GM23338 (cell line): ENCODE data around the gene MKNK2. TPM values are rescaled to one million over a fixed set of nuclear protein-coding genes. Genes with fewer than 3 reads are reported as not detected.

Experiments used
- ATAC-seq: fragments of 200-7000 bp; cut with Tn5 transposase; 3 replicates; pipeline ENCODE4 v1.9.1; 2020
- DNase-seq: peaks from one replicate; pipeline ENCODE4 v3.0.0-alpha.2; 2015; ENCODE audit warnings: low spot score
- H2AFZ ChIP-seq: fragments of 200-600 bp; sonication (generic); 2 replicates; pipeline ENCODE4 v1.8.0; 2016; ENCODE audit warnings: antibody characterized with exemption, mild to moderate bottlenecking, moderate library complexity
- H3F3A ChIP-seq: fragments of 200-600 bp; sonication (generic); replicated peaks from 2 replicates; pipeline ENCODE4 v1.8.0; 2017; ENCODE audit warnings: antibody characterized with exemption, mixed run types, low read depth
- H3K27ac ChIP-seq: fragments of 200-600 bp; sonication (generic); 2 replicates; pipeline ENCODE4 v1.6.1; 2016; ENCODE audit warnings: low read depth
- H3K27me3 ChIP-seq: fragments of 200-600 bp; sonication (generic); 2 replicates; pipeline ENCODE4 v1.8.0; 2016; ENCODE audit warnings: mild to moderate bottlenecking, mixed run types, moderate library complexity; ENCODE audit not compliant: insufficient read depth
- H3K36me3 ChIP-seq: fragments of 200-600 bp; sonication (generic); 2 replicates; pipeline ENCODE4 v1.8.0; 2016; ENCODE audit warnings: mild to moderate bottlenecking; ENCODE audit not compliant: insufficient read depth
- H3K4me1 ChIP-seq: fragments of 200-600 bp; sonication (generic); 2 replicates; pipeline ENCODE4 v1.8.0; 2016; ENCODE audit warnings: mild to moderate bottlenecking, moderate library complexity; ENCODE audit not compliant: insufficient read depth
- H3K4me2 ChIP-seq: fragments of 200-600 bp; sonication (generic); 2 replicates; pipeline ENCODE4 v1.7.1; 2017; ENCODE audit warnings: mixed run types
- H3K4me3 ChIP-seq: fragments of 200-600 bp; sonication (generic); 2 replicates; pipeline ENCODE4 v1.6.1; 2016; ENCODE audit warnings: mixed run types
- H3K79me2 ChIP-seq: fragments of 200-600 bp; sonication (generic); replicated peaks from 2 replicates; pipeline ENCODE4 v1.8.0; 2017; ENCODE audit warnings: mild to moderate bottlenecking; ENCODE audit not compliant: insufficient read depth
- H3K9me2 ChIP-seq: fragments of 200-600 bp; sonication (generic); 2 replicates; pipeline ENCODE4 v1.8.0; 2017; ENCODE audit not compliant: insufficient read depth
- H4K20me1 ChIP-seq: fragments of 200-600 bp; sonication (generic); replicated peaks from 2 replicates; pipeline ENCODE4 v1.8.0; 2017; ENCODE audit warnings: mild to moderate bottlenecking; ENCODE audit not compliant: insufficient read depth
- H3K27ac Mint-ChIP-seq: 2 replicates; pipeline ENCODE4 v1.8.0; 2020; ENCODE audit warnings: inconsistent platforms, mild to moderate bottlenecking, moderate library complexity, mixed read lengths
- H3K27me3 Mint-ChIP-seq: 3 replicates; pipeline ENCODE4 v1.8.0; 2022; ENCODE audit warnings: low read depth, mild to moderate bottlenecking, moderate library complexity, mixed read lengths, inconsistent platforms; ENCODE audit not compliant: insufficient read depth, poor library complexity
- H3K36me3 Mint-ChIP-seq: 3 replicates; pipeline ENCODE4 v1.8.0; 2021; ENCODE audit warnings: low read depth, mild to moderate bottlenecking, inconsistent platforms, moderate library complexity, mixed read lengths
- H3K4me1 Mint-ChIP-seq: 3 replicates; pipeline ENCODE4 v1.8.0; 2020; ENCODE audit warnings: mild to moderate bottlenecking, inconsistent platforms, mixed read lengths
- H3K4me3 Mint-ChIP-seq: 3 replicates; pipeline ENCODE4 v1.8.0; 2021; ENCODE audit warnings: moderate library complexity, mild to moderate bottlenecking, inconsistent platforms, mixed read lengths
- H3K9me3 Mint-ChIP-seq: 3 replicates; pipeline ENCODE4 v1.8.0; 2020; ENCODE audit warnings: moderate library complexity, mild to moderate bottlenecking, inconsistent platforms, mixed read lengths
- CREB1 ChIP-seq: fragments of 250-450 bp; sonication (Bioruptor Pico); IDR thresholded peaks from 2 replicates; pipeline ENCODE4 v1.5.0; 2020; ENCODE audit warnings: low read depth, mild to moderate bottlenecking, moderate library complexity
- CTCF ChIP-seq, 2 experiments: fragments of 200-600 bp in 1 of 2; sonication (generic) in 1 of 2; conservative IDR thresholded peaks; 2 replicates each; pipeline versions ENCODE4 v1.5.1 to v1.6.1; 2016 to 2017; ENCODE audit warnings: antibody characterized with exemption in 2 of 2, low read depth in 2 of 2, mild to moderate bottlenecking in 2 of 2, moderate library complexity in 1 of 2
- ETS1 ChIP-seq: IDR thresholded peaks from 2 replicates; pipeline ENCODE4 v1.6.1; 2016; ENCODE audit warnings: antibody characterized with exemption
- EZH2 ChIP-seq: fragments of 200-600 bp; sonication (generic); IDR thresholded peaks from one replicate; pipeline ENCODE4 v1.8.0; 2017; ENCODE audit warnings: antibody characterized with exemption, mild to moderate bottlenecking, low read depth; ENCODE audit not compliant: unreplicated experiment
- EZH2phosphoT487 ChIP-seq: fragments of 200-600 bp; sonication (generic); IDR thresholded peaks from one replicate; pipeline ENCODE4 v1.8.1; 2018; ENCODE audit warnings: antibody characterized with exemption; ENCODE audit not compliant: unreplicated experiment
- JUNB ChIP-seq: IDR thresholded peaks from one replicate; pipeline ENCODE4 v1.6.1; 2016; ENCODE audit warnings: antibody characterized with exemption; ENCODE audit not compliant: unreplicated experiment
- NANOG ChIP-seq: IDR thresholded peaks from 2 replicates; pipeline ENCODE4 v1.6.1; 2016; ENCODE audit warnings: antibody characterized with exemption, borderline replicate concordance
- POLR2AphosphoS5 ChIP-seq: IDR thresholded peaks from 2 replicates; pipeline ENCODE4 v1.6.1; 2016; ENCODE audit warnings: antibody characterized with exemption, low read depth
- REST ChIP-seq: IDR thresholded peaks from one replicate; pipeline ENCODE4 v1.6.1; 2018; ENCODE audit warnings: antibody characterized with exemption; ENCODE audit not compliant: unreplicated experiment
- STAT1 ChIP-seq: IDR thresholded peaks from one replicate; pipeline ENCODE4 v1.6.1; 2016; ENCODE audit warnings: antibody characterized with exemption; ENCODE audit not compliant: unreplicated experiment
- ZNF114 ChIP-seq: fragments of 250-450 bp; sonication (Bioruptor Pico); IDR thresholded peaks from 2 replicates; pipeline ENCODE4 v1.5.0; 2020; ENCODE audit warnings: mild to moderate bottlenecking, moderate library complexity
- ZNF331 ChIP-seq: fragments of 250-450 bp; sonication (Bioruptor Pico); IDR thresholded peaks from 2 replicates; pipeline ENCODE4 v1.5.0; 2020; ENCODE audit warnings: low read depth, mild to moderate bottlenecking, moderate library complexity
- ZNF462 ChIP-seq: fragments of 250-450 bp; sonication (Bioruptor Pico); IDR thresholded peaks from 2 replicates; pipeline ENCODE4 v1.5.0; 2020; ENCODE audit warnings: mild to moderate bottlenecking, moderate library complexity
- polyA plus RNA-seq: library from polyadenylated mRNA; unstranded; fragments of >200 nt; fragmentation: Nextera tagmentation; extraction: Ambion mirVana; gene quantifications from 2 replicates; pipeline ENCODE4 v1.2.1, GENCODE V29; 2016
- total RNA-seq: library from RNA; depleted of rRNA; stranded (reverse); fragments of >200 nt; shearing (Covaris generic); gene quantifications from 2 replicates; pipeline ENCODE4 v1.2.3, GENCODE V29; 2014

The MKNK2 gene
- total and polyA plus RNA-seq, 2 experiments from 2014 or later, result 71.0 to 159 TPM

GRCh38 chr19:2047449-2048103 lies 3.5 kb downstream of the MKNK2 start:
- TF ChIP-seq REST (no peak), CREB1 (no peak), POLR2AphosphoS5 (no peak), EZH2phosphoT487 (no peak), ZNF331 (CRISPR knock-in tag) (no peak), NANOG (no peak), EZH2 (no peak), ZNF114 (CRISPR knock-in tag) (no peak), ZNF462 (no peak), CTCF (conservative IDR thresholded peaks at IDR 0.05; ENCODE audit: low read depth in 2 of 2) (no peak), STAT1 (no peak), JUNB (no peak), ETS1 (no peak)
- Histone ChIP-seq H3K4me1 (peaks cover 12% of the 10 kb centered on the region), H3K27ac (no peak overlapping the region), H3K27me3 (no peaks in the 10 kb centered on the region), H3K36me3 (no peaks in the 10 kb centered on the region; the same call in 1 of the 2 replicates), H3K4me3 (no peak overlapping the region), H3F3A (peaks cover 14% of the 10 kb centered on the region; the same call in 1 of the 2 replicates), H2AFZ (no peak overlapping the region), H4K20me1 (peaks cover 10% of the 10 kb centered on the region), H3K4me2 (no peak overlapping the region), H3K79me2 (peaks cover 29% of the 10 kb centered on the region), H3K9me2 (no peaks in the 10 kb centered on the region)
- Mint-ChIP-seq H3K9me3 (no peaks in the 10 kb centered on the region), H3K4me3 (no peak overlapping the region), H3K4me1 (peaks cover 7% of the 10 kb centered on the region; the same call in 2 of the 3 replicates), H3K36me3 (peaks cover 4% of the 10 kb centered on the region; the same call in 2 of the 3 replicates), H3K27ac (no peak overlapping the region), H3K27me3 (peaks cover 15% of the 10 kb centered on the region)
- DNase-seq, result no peak
- ATAC-seq, result no peak
